HepG2 (cell line): ENCODE results near the gene RGS19. TPM values are rescaled to one million over a fixed set of nuclear protein-coding genes. Genes with fewer than 3 reads are reported as not detected.

ENCODE experiments used
- BRD4 ChIP-seq: sonication (generic); formaldehyde crosslinking; IDR thresholded peaks from 2 replicates; pipeline ENCODE4 v1.4.0; 2020; ENCODE audit warnings: missing genetic modification reagents
- CBX2 ChIP-seq, 2 experiments: fragments of 200-600 bp in 1 of 2; sonication (generic); formaldehyde crosslinking in 1 of 2; IDR thresholded peaks; 2 replicates each; pipeline versions ENCODE4 v1.7.0 to v1.8.1; 2018 to 2022; ENCODE audit warnings: low read depth in 2 of 2, low read length in 1 of 2, mild to moderate bottlenecking in 1 of 2, missing genetic modification reagents in 1 of 2
- FOXA1 ChIP-seq, 2 experiments: fragments of 450-650 bp in 1 of 2; sonication (generic) in 1 of 2; formaldehyde crosslinking in 1 of 2; IDR thresholded peaks; 2 replicates each; pipeline versions ENCODE4 v1.4.0 to v1.6.1; 2016 to 2020; ENCODE audit warnings: missing genetic modification reagents in 1 of 2
- HNRNPLL ChIP-seq: fragments of 200-400 bp; formaldehyde crosslinking; IDR thresholded peaks from 2 replicates; pipeline ENCODE4 v1.6.1; 2017; ENCODE audit warnings: mild to moderate bottlenecking, low read depth, low read length; ENCODE audit not compliant: poor library complexity, severe bottlenecking
- POLR2G ChIP-seq: fragments of 200-400 bp; formaldehyde crosslinking; IDR thresholded peaks from 2 replicates; pipeline ENCODE4 v1.6.1; 2018; ENCODE audit warnings: mild to moderate bottlenecking, low read depth, low read length, moderate library complexity
- RBAK ChIP-seq: sonication (generic); formaldehyde crosslinking; IDR thresholded peaks from 2 replicates; pipeline ENCODE4 v1.5.1; 2020; ENCODE audit warnings: mild to moderate bottlenecking, missing genetic modification reagents
- ZFP41 ChIP-seq: sonication (generic); formaldehyde crosslinking; IDR thresholded peaks from 2 replicates; pipeline ENCODE4 v1.4.0; 2020; ENCODE audit warnings: mild to moderate bottlenecking, missing genetic modification reagents, borderline replicate concordance
- ZMYM4 ChIP-seq: sonication (generic); formaldehyde crosslinking; IDR thresholded peaks from 2 replicates; pipeline ENCODE4 v1.8.1; 2023; ENCODE audit warnings: mild to moderate bottlenecking, missing genetic modification reagents
- ZNF383 ChIP-seq: sonication (generic); formaldehyde crosslinking; IDR thresholded peaks from 2 replicates; pipeline ENCODE4 v1.4.0; 2020; ENCODE audit warnings: missing genetic modification reagents, mild to moderate bottlenecking, borderline replicate concordance
- ZNF441 ChIP-seq: sonication (generic); formaldehyde crosslinking; IDR thresholded peaks from 2 replicates; pipeline ENCODE4 v1.7.0; 2021; ENCODE audit warnings: missing genetic modification reagents, borderline replicate concordance
- ZNF550 ChIP-seq: sonication (generic); formaldehyde crosslinking; IDR thresholded peaks from 2 replicates; pipeline ENCODE4 v1.4.0; 2020; ENCODE audit warnings: mild to moderate bottlenecking, missing genetic modification reagents, borderline replicate concordance
- ZNF556 ChIP-seq: sonication (generic); formaldehyde crosslinking; IDR thresholded peaks from 2 replicates; pipeline ENCODE4 v1.4.0; 2020; ENCODE audit warnings: mild to moderate bottlenecking, missing genetic modification reagents, borderline replicate concordance
- ZNF780A ChIP-seq: sonication (generic); formaldehyde crosslinking; IDR thresholded peaks from 2 replicates; pipeline ENCODE4 v1.8.0; 2022; ENCODE audit warnings: mild to moderate bottlenecking, missing genetic modification reagents, moderate library complexity
- ZSCAN25 ChIP-seq: sonication (generic); formaldehyde crosslinking; IDR thresholded peaks from 2 replicates; pipeline ENCODE4 v1.8.0; 2022; ENCODE audit warnings: mild to moderate bottlenecking, missing genetic modification reagents
- ZSCAN31 ChIP-seq: sonication (generic); formaldehyde crosslinking; IDR thresholded peaks from 2 replicates; pipeline ENCODE4 v1.5.0; 2020; ENCODE audit warnings: low read depth, mild to moderate bottlenecking, missing genetic modification reagents
- polyA plus RNA-seq, 8 experiments: library from polyadenylated mRNA; depleted of rRNA in 3 of 8; stranded (reverse) in 7 of 8; unstranded in 1 of 8; fragments of >200 nt; fragmentation: Illumina TruSeq in 4 of 8; extraction: Trizol in 4 of 8; gene quantifications; 2 replicates each; pipeline versions ENCODE4 v1.2.1 to v1.2.3, GENCODE V29; 2011 to 2016; ENCODE audit warnings: low read depth in 4 of 8, missing spikeins in 1 of 8, mixed read lengths in 1 of 8; ENCODE audit not compliant: insufficient read depth in 1 of 8
- total RNA-seq, 5 experiments: library from RNA; depleted of rRNA; stranded (reverse); fragments of >200 nt; fragmentation: Illumina TruSeq; extraction: Trizol; gene quantifications; 2 replicates each; pipeline ENCODE4 v1.2.3, GENCODE V29; 2016; ENCODE audit warnings: low read depth in 1 of 5
- TF ChIP-seq, protein P1 (sequence below): sonication (generic); formaldehyde crosslinking; IDR thresholded peaks from 2 replicates; pipeline ENCODE4 v1.5.0; 2020; ENCODE audit warnings: missing genetic modification reagents
- TF ChIP-seq, protein P2 (sequence below): conservative IDR thresholded peaks from 2 replicates; pipeline ENCODE4 v1.6.1; 2018; ENCODE audit warnings: missing genetic modification reagents
- TF ChIP-seq, protein P3 (sequence below): sonication (generic); formaldehyde crosslinking; IDR thresholded peaks from 2 replicates; pipeline ENCODE4 v1.4.0; 2020; ENCODE audit warnings: missing genetic modification reagents
- TF ChIP-seq, protein P4 (sequence below): sonication (generic); formaldehyde crosslinking; IDR thresholded peaks from 2 replicates; pipeline ENCODE4 v1.5.0; 2020; ENCODE audit warnings: mild to moderate bottlenecking, missing genetic modification reagents, borderline replicate concordance

RGS19 gene
- total and polyA plus RNA-seq, 2 of the 13 experiments (the other 11 are each of a cell fraction or from before 2014, with no cell fraction given), result 10.7 to 11.9 TPM

DNA sequence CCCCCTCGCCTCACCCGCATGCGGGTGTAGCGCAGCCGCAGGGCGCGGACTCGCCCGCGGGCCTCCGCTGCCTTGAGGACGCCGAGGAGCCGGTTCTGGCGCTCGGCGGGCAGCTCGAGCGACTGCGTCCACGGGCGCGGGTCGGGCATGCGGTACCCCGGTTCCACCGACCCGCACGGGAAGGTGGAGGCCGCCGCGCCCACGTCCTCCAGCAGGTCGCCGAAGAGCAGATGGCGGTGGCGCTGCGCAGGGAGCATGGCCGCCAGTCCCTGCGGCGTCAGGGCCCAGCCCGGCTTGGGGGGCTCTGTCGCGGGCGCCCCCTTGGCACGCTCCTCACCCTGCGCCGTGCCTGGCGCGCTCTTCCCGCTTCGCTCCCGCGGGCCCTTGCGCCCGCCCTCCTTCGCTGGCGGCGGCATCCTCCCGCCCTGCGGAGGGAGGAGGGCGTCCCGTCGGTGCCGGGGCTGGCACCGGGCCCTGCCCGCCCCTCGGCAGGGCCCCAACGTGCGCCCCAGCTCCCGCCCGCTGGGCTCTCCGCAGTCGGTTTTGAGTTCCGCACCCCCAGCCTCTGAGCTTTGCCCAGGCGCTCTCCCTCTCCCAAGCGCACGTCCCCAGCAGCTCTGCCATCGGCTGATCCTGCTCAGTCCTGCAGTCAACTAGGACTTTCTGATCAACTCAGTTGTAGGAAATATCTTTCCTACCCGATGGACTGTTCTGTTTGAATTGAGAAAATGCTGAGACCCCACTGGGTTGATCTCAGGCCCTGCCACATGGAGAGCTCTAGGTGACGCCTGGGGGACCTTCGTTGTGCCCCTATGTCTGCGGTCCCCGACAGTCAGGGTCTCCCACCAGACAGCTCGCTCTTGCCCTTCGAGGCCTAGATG, 4.7 kb upstream of the RGS19 start, which contains the start of gene LKAAEAR1 (continued):
- TF ChIP-seq HNRNPLL, result peak; percentile 28
- TF ChIP-seq ZNF383 (CRISPR knock-in tag), result peak; percentile 51; the same call in 1 of the 2 replicates
- no peak for TF ChIP-seq ZSCAN25 (CRISPR knock-in tag)
- no peak for TF ChIP-seq ZNF780A (CRISPR knock-in tag)
- TF ChIP-seq POLR2G, result no peak
- TF ChIP-seq BRD4 (CRISPR knock-in tag), result no peak
- TF ChIP-seq ZSCAN31 (CRISPR knock-in tag), result no peak
- no peak for TF ChIP-seq ZNF441 (CRISPR knock-in tag)
- TF ChIP-seq ZMYM4 (CRISPR knock-in tag), result peak; percentile 61; the same call in 1 of the 2 replicates
- TF ChIP-seq ZFP41 (CRISPR knock-in tag), result no peak
- TF ChIP-seq RBAK, result no peak
- no peak for TF ChIP-seq ZNF556 (CRISPR knock-in tag)
- TF ChIP-seq, protein P1, sequence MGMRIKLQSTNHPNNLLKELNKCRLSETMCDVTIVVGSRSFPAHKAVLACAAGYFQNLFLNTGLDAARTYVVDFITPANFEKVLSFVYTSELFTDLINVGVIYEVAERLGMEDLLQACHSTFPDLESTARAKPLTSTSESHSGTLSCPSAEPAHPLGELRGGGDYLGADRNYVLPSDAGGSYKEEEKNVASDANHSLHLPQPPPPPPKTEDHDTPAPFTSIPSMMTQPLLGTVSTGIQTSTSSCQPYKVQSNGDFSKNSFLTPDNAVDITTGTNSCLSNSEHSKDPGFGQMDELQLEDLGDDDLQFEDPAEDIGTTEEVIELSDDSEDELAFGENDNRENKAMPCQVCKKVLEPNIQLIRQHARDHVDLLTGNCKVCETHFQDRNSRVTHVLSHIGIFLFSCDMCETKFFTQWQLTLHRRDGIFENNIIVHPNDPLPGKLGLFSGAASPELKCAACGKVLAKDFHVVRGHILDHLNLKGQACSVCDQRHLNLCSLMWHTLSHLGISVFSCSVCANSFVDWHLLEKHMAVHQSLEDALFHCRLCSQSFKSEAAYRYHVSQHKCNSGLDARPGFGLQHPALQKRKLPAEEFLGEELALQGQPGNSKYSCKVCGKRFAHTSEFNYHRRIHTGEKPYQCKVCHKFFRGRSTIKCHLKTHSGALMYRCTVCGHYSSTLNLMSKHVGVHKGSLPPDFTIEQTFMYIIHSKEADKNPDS, result peak; percentile 93
- no peak for TF ChIP-seq FOXA1 (IDR thresholded peaks at IDR 0.05)
- TF ChIP-seq FOXA1 (CRISPR knock-in tag; IDR thresholded peaks at IDR 0.05), result no peak
- no peak for TF ChIP-seq CBX2 (IDR thresholded peaks at IDR 0.05; ENCODE audit: low read depth, low read length)
- TF ChIP-seq CBX2 (CRISPR knock-in tag; IDR thresholded peaks at IDR 0.05; ENCODE audit: low read depth), result peak; percentile 69; the same call in 1 of the 2 replicates
- TF ChIP-seq, protein P2, sequence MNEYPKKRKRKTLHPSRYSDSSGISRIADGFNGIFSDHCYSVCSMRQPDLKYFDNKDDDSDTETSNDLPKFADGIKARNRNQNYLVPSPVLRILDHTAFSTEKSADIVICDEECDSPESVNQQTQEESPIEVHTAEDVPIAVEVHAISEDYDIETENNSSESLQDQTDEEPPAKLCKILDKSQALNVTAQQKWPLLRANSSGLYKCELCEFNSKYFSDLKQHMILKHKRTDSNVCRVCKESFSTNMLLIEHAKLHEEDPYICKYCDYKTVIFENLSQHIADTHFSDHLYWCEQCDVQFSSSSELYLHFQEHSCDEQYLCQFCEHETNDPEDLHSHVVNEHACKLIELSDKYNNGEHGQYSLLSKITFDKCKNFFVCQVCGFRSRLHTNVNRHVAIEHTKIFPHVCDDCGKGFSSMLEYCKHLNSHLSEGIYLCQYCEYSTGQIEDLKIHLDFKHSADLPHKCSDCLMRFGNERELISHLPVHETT (CRISPR knock-in tag), result peak; percentile 45; the same call in 1 of the 2 replicates
- TF ChIP-seq, protein P3, sequence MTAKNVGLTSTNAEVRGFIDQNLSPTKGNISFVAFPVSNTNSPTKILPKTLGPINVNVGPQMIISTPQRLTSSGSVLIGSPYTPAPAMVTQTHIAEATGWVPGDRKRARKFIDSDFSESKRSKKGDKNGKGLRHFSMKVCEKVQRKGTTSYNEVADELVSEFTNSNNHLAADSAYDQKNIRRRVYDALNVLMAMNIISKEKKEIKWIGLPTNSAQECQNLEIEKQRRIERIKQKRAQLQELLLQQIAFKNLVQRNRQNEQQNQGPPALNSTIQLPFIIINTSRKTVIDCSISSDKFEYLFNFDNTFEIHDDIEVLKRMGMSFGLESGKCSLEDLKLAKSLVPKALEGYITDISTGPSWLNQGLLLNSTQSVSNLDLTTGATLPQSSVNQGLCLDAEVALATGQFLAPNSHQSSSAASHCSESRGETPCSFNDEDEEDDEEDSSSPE, result 0 out of 2 replicates have a peak, but pooled peaks have one; percentile 6
- TF ChIP-seq, protein P4, sequence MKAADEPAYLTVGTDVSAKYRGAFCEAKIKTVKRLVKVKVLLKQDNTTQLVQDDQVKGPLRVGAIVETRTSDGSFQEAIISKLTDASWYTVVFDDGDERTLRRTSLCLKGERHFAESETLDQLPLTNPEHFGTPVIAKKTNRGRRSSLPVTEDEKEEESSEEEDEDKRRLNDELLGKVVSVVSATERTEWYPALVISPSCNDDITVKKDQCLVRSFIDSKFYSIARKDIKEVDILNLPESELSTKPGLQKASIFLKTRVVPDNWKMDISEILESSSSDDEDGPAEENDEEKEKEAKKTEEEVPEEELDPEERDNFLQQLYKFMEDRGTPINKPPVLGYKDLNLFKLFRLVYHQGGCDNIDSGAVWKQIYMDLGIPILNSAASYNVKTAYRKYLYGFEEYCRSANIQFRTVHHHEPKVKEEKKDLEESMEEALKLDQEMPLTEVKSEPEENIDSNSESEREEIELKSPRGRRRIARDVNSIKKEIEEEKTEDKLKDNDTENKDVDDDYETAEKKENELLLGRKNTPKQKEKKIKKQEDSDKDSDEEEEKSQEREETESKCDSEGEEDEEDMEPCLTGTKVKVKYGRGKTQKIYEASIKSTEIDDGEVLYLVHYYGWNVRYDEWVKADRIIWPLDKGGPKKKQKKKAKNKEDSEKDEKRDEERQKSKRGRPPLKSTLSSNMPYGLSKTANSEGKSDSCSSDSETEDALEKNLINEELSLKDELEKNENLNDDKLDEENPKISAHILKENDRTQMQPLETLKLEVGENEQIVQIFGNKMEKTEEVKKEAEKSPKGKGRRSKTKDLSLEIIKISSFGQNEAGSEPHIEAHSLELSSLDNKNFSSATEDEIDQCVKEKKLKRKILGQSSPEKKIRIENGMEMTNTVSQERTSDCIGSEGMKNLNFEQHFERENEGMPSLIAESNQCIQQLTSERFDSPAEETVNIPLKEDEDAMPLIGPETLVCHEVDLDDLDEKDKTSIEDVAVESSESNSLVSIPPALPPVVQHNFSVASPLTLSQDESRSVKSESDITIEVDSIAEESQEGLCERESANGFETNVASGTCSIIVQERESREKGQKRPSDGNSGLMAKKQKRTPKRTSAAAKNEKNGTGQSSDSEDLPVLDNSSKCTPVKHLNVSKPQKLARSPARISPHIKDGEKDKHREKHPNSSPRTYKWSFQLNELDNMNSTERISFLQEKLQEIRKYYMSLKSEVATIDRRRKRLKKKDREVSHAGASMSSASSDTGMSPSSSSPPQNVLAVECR, result peak; percentile 46; the same call in 1 of the 2 replicates
- no peak for TF ChIP-seq ZNF550 (CRISPR knock-in tag)
